ENCODE data around the gene ACIN1. TPM values are rescaled to one million over a fixed set of nuclear protein-coding genes. Genes with fewer than 3 reads are reported as not detected.
A peak's percentile ranks its signal among the peaks of the same experiment; 100 is the strongest.

The ACIN1 gene
- total and polyA plus RNA-seq, 2 of the 13 experiments (the other 11 are each of a cell fraction or from before 2014, with no cell fraction given) = 165 to 183 TPM

DNA sequence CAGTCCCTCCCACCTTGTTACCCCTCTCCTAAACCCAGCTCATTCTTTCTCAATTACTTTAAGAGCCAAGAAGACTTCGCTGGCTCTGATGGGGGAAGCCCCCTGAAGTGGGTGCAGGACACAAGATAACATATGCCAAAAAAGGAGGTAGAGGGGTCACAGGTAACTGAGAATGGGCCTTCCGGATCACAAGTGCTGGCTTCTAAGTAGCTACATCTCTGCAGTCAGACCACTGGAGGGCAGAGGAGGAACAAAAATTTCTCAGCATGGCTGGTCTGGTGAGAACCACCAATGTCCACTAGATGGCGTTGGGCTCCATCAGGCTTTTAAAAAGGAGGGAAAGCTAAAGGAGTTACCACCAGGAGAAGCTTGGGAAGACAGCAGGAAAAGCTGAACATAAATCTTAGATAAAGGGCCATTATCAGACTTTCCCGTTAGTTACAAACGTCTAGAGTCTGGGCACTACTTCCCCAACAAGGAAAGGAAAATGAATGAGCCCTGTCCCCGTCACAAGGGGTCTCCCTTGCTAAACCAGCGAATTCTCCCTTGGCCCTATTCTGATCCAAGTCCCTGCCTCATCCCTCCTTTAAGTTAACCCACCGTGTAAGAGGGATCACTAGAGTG lies 26.0 kb downstream of the ACIN1 start (continued):
- TF ChIP-seq KLF9 (CRISPR knock-in tag; IDR thresholded peaks at IDR 0.05; ENCODE audit: low read depth) (0 out of 2 replicates have a peak, but pooled peaks have one; percentile 36), HNRNPLL (IDR thresholded peaks at IDR 0.05; ENCODE audit: low read depth, low read length, poor library complexity, severe bottlenecking) (no peak), MXD4 (CRISPR knock-in tag; IDR thresholded peaks at IDR 0.05) (no peak; the same call in 1 of the 2 replicates), HOXA3 (CRISPR knock-in tag; IDR thresholded peaks at IDR 0.05) (peak; percentile 64), ZBTB20 (CRISPR knock-in tag; IDR thresholded peaks at IDR 0.05; ENCODE audit: borderline replicate concordance, low read depth) (peak; percentile 75; the same call in 1 of the 2 replicates), XRCC5 (optimal IDR thresholded peaks at IDR 0.05; ENCODE audit: low read length) (peak; percentile 100), ZBTB38 (CRISPR knock-in tag; IDR thresholded peaks at IDR 0.05) (no peak)
- TF ChIP-seq, protein P1, sequence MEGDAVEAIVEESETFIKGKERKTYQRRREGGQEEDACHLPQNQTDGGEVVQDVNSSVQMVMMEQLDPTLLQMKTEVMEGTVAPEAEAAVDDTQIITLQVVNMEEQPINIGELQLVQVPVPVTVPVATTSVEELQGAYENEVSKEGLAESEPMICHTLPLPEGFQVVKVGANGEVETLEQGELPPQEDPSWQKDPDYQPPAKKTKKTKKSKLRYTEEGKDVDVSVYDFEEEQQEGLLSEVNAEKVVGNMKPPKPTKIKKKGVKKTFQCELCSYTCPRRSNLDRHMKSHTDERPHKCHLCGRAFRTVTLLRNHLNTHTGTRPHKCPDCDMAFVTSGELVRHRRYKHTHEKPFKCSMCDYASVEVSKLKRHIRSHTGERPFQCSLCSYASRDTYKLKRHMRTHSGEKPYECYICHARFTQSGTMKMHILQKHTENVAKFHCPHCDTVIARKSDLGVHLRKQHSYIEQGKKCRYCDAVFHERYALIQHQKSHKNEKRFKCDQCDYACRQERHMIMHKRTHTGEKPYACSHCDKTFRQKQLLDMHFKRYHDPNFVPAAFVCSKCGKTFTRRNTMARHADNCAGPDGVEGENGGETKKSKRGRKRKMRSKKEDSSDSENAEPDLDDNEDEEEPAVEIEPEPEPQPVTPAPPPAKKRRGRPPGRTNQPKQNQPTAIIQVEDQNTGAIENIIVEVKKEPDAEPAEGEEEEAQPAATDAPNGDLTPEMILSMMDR (CRISPR knock-in tag; IDR thresholded peaks at IDR 0.05) = peak; percentile 99
- TF ChIP-seq, protein P2, sequence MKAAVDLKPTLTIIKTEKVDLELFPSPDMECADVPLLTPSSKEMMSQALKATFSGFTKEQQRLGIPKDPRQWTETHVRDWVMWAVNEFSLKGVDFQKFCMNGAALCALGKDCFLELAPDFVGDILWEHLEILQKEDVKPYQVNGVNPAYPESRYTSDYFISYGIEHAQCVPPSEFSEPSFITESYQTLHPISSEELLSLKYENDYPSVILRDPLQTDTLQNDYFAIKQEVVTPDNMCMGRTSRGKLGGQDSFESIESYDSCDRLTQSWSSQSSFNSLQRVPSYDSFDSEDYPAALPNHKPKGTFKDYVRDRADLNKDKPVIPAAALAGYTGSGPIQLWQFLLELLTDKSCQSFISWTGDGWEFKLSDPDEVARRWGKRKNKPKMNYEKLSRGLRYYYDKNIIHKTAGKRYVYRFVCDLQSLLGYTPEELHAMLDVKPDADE (CRISPR knock-in tag; IDR thresholded peaks at IDR 0.05) = no peak
- TF ChIP-seq, protein P3, sequence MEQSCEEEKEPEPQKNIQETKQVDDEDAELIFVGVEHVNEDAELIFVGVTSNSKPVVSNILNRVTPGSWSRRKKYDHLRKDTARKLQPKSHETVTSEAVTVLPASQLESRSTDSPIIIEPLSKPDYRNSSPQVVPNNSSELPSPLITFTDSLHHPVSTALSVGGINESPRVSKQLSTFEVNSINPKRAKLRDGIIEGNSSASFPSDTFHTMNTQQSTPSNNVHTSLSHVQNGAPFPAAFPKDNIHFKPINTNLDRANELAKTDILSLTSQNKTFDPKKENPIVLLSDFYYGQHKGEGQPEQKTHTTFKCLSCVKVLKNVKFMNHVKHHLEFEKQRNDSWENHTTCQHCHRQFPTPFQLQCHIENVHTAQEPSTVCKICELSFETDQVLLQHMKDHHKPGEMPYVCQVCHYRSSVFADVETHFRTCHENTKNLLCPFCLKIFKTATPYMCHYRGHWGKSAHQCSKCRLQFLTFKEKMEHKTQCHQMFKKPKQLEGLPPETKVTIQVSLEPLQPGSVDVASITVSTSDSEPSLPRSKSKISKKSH (CRISPR knock-in tag; IDR thresholded peaks at IDR 0.05; ENCODE audit: borderline replicate concordance) = no peak
- TF ChIP-seq, protein P4, sequence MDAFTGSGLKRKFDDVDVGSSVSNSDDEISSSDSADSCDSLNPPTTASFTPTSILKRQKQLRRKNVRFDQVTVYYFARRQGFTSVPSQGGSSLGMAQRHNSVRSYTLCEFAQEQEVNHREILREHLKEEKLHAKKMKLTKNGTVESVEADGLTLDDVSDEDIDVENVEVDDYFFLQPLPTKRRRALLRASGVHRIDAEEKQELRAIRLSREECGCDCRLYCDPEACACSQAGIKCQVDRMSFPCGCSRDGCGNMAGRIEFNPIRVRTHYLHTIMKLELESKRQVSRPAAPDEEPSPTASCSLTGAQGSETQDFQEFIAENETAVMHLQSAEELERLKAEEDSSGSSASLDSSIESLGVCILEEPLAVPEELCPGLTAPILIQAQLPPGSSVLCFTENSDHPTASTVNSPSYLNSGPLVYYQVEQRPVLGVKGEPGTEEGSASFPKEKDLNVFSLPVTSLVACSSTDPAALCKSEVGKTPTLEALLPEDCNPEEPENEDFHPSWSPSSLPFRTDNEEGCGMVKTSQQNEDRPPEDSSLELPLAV (CRISPR knock-in tag; conservative IDR thresholded peaks at IDR 0.05; ENCODE audit: low read depth) = 0 out of 2 replicates have a peak, but pooled peaks have one; percentile 30
- TF ChIP-seq, protein P5, sequence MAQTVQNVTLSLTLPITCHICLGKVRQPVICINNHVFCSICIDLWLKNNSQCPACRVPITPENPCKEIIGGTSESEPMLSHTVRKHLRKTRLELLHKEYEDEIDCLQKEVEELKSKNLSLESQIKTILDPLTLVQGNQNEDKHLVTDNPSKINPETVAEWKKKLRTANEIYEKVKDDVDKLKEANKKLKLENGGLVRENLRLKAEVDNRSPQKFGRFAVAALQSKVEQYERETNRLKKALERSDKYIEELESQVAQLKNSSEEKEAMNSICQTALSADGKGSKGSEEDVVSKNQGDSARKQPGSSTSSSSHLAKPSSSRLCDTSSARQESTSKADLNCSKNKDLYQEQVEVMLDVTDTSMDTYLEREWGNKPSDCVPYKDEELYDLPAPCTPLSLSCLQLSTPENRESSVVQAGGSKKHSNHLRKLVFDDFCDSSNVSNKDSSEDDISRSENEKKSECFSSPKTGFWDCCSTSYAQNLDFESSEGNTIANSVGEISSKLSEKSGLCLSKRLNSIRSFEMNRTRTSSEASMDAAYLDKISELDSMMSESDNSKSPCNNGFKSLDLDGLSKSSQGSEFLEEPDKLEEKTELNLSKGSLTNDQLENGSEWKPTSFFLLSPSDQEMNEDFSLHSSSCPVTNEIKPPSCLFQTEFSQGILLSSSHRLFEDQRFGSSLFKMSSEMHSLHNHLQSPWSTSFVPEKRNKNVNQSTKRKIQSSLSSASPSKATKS (CRISPR knock-in tag; IDR thresholded peaks at IDR 0.05) = peak; percentile 68; the same call in 1 of the 2 replicates
- TF ChIP-seq, protein P6, sequence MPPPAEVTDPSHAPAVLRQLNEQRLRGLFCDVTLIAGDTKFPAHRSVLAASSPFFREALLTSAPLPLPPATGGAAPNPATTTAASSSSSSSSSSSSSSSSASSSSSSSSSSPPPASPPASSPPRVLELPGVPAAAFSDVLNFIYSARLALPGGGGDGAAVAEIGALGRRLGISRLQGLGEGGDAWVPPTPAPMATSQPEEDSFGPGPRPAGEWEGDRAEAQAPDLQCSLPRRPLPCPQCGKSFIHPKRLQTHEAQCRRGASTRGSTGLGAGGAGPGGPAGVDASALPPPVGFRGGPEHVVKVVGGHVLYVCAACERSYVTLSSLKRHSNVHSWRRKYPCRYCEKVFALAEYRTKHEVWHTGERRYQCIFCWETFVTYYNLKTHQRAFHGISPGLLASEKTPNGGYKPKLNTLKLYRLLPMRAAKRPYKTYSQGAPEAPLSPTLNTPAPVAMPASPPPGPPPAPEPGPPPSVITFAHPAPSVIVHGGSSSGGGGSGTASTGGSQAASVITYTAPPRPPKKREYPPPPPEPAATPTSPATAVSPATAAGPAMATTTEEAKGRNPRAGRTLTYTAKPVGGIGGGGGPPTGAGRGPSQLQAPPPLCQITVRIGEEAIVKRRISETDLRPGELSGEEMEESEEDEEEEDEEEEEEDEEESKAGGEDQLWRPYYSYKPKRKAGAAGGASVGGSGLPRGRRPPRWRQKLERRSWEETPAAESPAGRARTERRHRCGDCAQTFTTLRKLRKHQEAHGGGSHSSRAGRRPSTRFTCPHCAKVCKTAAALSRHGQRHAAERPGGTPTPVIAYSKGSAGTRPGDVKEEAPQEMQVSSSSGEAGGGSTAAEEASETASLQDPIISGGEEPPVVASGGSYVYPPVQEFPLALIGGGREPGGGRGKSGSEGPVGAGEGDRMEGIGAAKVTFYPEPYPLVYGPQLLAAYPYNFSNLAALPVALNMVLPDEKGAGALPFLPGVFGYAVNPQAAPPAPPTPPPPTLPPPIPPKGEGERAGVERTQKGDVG (CRISPR knock-in tag; IDR thresholded peaks at IDR 0.05; ENCODE audit: borderline replicate concordance) = no peak

All from HepG2 (cell line).